ENCODE data around the gene ZNF143. TPM values are rescaled to one million over a fixed set of nuclear protein-coding genes. Genes with fewer than 3 reads are reported as not detected.

The ZNF143 gene
- total and polyA plus RNA-seq, 2 of the 13 experiments (the other 11 are each of a cell fraction or from before 2014, with no cell fraction given) = 22.4 to 35.6 TPM

DNA sequence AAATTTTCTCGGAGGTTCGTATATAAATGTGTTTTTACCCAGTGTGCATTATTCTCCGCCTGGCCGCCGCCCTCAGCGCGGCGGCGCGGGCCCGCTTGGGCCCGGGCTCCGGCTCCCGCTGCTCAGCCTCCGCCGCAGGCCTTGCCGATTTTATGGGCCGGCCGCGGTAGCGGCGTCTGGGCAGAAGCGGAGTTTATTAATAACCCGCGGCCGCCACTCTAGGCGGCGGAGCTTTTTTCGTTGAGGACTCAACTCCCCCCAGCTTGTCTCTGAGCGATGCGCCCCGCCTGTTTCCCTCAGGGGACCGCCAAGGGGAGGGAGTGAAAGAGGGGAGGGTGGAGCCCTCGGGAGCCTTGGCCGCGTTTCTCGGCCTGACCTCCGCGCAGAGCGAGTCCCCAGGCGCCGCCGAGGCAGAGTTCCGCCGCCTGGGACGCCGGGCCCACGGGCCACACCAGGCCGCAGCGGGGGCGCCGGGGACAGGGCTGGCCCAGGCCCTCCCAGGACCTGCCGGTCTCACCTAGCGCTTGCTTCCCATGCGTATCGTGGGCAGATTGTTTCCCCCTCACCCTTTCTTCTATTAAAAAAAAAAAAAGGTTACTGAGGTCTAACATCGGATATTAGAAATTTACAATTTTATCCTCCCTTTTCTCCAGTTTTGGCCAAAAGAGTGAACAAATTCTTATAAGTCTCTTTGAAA is 399 bp downstream of the ZNF143 start (continued):
- TF ChIP-seq ZNF160 (CRISPR knock-in tag; IDR thresholded peaks at IDR 0.05) = no peak
- peak; percentile 55; the same call in 1 of the 2 replicates for TF ChIP-seq RAD21 (CRISPR knock-in tag; IDR thresholded peaks at IDR 0.05)
- TF ChIP-seq TBX3 (IDR thresholded peaks at IDR 0.05; ENCODE audit: borderline replicate concordance) = no peak
- TF ChIP-seq ZNF75D (CRISPR knock-in tag; IDR thresholded peaks at IDR 0.05; ENCODE audit: borderline replicate concordance) = no peak
- no peak for TF ChIP-seq ARHGAP35 (CRISPR knock-in tag; IDR thresholded peaks at IDR 0.05; ENCODE audit: borderline replicate concordance)
- TF ChIP-seq, protein P1, sequence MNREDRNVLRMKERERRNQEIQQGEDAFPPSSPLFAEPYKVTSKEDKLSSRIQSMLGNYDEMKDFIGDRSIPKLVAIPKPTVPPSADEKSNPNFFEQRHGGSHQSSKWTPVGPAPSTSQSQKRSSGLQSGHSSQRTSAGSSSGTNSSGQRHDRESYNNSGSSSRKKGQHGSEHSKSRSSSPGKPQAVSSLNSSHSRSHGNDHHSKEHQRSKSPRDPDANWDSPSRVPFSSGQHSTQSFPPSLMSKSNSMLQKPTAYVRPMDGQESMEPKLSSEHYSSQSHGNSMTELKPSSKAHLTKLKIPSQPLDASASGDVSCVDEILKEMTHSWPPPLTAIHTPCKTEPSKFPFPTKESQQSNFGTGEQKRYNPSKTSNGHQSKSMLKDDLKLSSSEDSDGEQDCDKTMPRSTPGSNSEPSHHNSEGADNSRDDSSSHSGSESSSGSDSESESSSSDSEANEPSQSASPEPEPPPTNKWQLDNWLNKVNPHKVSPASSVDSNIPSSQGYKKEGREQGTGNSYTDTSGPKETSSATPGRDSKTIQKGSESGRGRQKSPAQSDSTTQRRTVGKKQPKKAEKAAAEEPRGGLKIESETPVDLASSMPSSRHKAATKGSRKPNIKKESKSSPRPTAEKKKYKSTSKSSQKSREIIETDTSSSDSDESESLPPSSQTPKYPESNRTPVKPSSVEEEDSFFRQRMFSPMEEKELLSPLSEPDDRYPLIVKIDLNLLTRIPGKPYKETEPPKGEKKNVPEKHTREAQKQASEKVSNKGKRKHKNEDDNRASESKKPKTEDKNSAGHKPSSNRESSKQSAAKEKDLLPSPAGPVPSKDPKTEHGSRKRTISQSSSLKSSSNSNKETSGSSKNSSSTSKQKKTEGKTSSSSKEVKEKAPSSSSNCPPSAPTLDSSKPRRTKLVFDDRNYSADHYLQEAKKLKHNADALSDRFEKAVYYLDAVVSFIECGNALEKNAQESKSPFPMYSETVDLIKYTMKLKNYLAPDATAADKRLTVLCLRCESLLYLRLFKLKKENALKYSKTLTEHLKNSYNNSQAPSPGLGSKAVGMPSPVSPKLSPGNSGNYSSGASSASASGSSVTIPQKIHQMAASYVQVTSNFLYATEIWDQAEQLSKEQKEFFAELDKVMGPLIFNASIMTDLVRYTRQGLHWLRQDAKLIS (CRISPR knock-in tag; IDR thresholded peaks at IDR 0.05) = no peak; the same call in 1 of the 2 replicates
- TF ChIP-seq NAIF1 (CRISPR knock-in tag; IDR thresholded peaks at IDR 0.05; ENCODE audit: borderline replicate concordance) = no peak
- TF ChIP-seq SNRNP70 (IDR thresholded peaks at IDR 0.05; ENCODE audit: low read depth, low read length) = no peak
- TF ChIP-seq GTF2F1 (IDR thresholded peaks at IDR 0.05; ENCODE audit: low read length) = peak; percentile 65
- TF ChIP-seq HNRNPLL (IDR thresholded peaks at IDR 0.05; ENCODE audit: low read depth, low read length, poor library complexity, severe bottlenecking) = no peak
- no peak for TF ChIP-seq NONO (IDR thresholded peaks at IDR 0.05)
- TF ChIP-seq NONO (CRISPR knock-in tag; conservative IDR thresholded peaks at IDR 0.05) = no peak
- no peak; the same call in 1 of the 2 replicates for TF ChIP-seq ZNF567 (CRISPR knock-in tag; IDR thresholded peaks at IDR 0.05; ENCODE audit: borderline replicate concordance)
- TF ChIP-seq JDP2 (CRISPR knock-in tag; IDR thresholded peaks at IDR 0.05; ENCODE audit: borderline replicate concordance) = no peak
- TF ChIP-seq, protein P2, sequence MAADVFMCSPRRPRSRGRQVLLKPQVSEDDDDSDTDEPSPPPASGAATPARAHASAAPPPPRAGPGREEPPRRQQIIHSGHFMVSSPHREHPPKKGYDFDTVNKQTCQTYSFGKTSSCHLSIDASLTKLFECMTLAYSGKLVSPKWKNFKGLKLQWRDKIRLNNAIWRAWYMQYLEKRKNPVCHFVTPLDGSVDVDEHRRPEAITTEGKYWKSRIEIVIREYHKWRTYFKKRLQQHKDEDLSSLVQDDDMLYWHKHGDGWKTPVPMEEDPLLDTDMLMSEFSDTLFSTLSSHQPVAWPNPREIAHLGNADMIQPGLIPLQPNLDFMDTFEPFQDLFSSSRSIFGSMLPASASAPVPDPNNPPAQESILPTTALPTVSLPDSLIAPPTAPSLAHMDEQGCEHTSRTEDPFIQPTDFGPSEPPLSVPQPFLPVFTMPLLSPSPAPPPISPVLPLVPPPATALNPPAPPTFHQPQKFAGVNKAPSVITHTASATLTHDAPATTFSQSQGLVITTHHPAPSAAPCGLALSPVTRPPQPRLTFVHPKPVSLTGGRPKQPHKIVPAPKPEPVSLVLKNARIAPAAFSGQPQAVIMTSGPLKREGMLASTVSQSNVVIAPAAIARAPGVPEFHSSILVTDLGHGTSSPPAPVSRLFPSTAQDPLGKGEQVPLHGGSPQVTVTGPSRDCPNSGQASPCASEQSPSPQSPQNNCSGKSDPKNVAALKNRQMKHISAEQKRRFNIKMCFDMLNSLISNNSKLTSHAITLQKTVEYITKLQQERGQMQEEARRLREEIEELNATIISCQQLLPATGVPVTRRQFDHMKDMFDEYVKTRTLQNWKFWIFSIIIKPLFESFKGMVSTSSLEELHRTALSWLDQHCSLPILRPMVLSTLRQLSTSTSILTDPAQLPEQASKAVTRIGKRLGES (CRISPR knock-in tag; IDR thresholded peaks at IDR 0.05; ENCODE audit: borderline replicate concordance) = no peak
- no peak for TF ChIP-seq HIVEP1 (CRISPR knock-in tag; IDR thresholded peaks at IDR 0.05)
- TF ChIP-seq, protein P3, sequence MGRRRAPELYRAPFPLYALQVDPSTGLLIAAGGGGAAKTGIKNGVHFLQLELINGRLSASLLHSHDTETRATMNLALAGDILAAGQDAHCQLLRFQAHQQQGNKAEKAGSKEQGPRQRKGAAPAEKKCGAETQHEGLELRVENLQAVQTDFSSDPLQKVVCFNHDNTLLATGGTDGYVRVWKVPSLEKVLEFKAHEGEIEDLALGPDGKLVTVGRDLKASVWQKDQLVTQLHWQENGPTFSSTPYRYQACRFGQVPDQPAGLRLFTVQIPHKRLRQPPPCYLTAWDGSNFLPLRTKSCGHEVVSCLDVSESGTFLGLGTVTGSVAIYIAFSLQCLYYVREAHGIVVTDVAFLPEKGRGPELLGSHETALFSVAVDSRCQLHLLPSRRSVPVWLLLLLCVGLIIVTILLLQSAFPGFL (CRISPR knock-in tag; IDR thresholded peaks at IDR 0.05) = no peak
- TF ChIP-seq, protein P4, sequence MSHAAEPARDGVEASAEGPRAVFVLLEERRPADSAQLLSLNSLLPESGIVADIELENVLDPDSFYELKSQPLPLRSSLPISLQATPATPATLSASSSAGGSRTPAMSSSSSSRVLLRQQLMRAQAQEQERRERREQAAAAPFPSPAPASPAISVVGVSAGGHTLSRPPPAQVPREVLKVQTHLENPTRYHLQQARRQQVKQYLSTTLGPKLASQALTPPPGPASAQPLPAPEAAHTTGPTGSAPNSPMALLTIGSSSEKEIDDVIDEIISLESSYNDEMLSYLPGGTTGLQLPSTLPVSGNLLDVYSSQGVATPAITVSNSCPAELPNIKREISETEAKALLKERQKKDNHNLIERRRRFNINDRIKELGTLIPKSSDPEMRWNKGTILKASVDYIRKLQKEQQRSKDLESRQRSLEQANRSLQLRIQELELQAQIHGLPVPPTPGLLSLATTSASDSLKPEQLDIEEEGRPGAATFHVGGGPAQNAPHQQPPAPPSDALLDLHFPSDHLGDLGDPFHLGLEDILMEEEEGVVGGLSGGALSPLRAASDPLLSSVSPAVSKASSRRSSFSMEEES (CRISPR knock-in tag; IDR thresholded peaks at IDR 0.05) = no peak
- 0 out of 2 replicates have a peak, but pooled peaks have one; percentile 35 for TF ChIP-seq PAX8 (CRISPR knock-in tag; IDR thresholded peaks at IDR 0.05; ENCODE audit: borderline replicate concordance)
- TF ChIP-seq ELF4 (CRISPR knock-in tag; IDR thresholded peaks at IDR 0.05; ENCODE audit: borderline replicate concordance) = no peak
